Fibroblast of lung (primary cell): ENCODE data around the gene SP110.

Source experiments
- EZH2 ChIP-seq: IDR thresholded peaks from 2 replicates; pipeline ENCODE4 v1.5.1; 2012; ENCODE audit warnings: low read length, control low read depth, mild to moderate bottlenecking; ENCODE audit errors: missing control alignments
- TF ChIP-seq, protein P1 (sequence below), 2 donors: IDR thresholded peaks in 1 of 2; conservative IDR thresholded peaks in 1 of 2; 1 replicate in 1 of 2; 2 replicates in 1 of 2; pipeline ENCODE4 v1.5.1; 2011 to 2012; ENCODE audit warnings: low read length in 2 of 2, control low read depth in 1 of 2, inconsistent platforms in 1 of 2, low read depth in 1 of 2, mild to moderate bottlenecking in 1 of 2

DNA sequence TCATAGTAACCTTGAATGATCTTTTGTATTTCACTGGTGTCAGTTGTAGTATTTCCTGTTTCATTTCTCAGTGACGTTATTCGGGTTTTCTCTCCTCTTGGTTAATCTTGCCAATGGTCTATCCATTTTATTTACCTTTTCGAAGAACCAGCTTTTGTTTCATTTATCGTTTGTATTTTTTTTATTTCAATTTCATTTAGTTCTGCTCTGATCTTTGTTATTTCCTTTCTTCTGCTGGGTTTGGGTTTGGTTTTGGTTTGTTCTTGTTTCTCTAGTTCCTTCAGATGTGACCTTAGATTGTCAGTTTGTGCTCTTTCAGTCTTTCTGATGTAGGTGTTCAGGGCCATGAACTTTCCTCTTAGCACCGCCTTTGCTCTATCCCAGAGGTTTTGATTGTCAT lies 42.5 kb upstream of the SP110 start:
- TF ChIP-seq, protein P1, sequence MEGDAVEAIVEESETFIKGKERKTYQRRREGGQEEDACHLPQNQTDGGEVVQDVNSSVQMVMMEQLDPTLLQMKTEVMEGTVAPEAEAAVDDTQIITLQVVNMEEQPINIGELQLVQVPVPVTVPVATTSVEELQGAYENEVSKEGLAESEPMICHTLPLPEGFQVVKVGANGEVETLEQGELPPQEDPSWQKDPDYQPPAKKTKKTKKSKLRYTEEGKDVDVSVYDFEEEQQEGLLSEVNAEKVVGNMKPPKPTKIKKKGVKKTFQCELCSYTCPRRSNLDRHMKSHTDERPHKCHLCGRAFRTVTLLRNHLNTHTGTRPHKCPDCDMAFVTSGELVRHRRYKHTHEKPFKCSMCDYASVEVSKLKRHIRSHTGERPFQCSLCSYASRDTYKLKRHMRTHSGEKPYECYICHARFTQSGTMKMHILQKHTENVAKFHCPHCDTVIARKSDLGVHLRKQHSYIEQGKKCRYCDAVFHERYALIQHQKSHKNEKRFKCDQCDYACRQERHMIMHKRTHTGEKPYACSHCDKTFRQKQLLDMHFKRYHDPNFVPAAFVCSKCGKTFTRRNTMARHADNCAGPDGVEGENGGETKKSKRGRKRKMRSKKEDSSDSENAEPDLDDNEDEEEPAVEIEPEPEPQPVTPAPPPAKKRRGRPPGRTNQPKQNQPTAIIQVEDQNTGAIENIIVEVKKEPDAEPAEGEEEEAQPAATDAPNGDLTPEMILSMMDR (conservative IDR thresholded peaks at IDR 0.05 in 1 of 2, IDR thresholded peaks at IDR 0.05 in 1 of 2; ENCODE audit: low read depth in 1 of 2, low read length in 2 of 2): no peak
- TF ChIP-seq EZH2: no peak
